ENCODE results near the gene PSAPL1.

The PSAPL1 gene

GRCh38 chr4:7393601-7394575 lies 40.8 kb downstream of the PSAPL1 start:
- DNase-seq: no peak

- DNase-seq: no peak
Measured at GRCh38 chr4:7392438-7393421, 42.0 kb downstream of the PSAPL1 start.

GRCh38 chr4:7391637-7392437 lies 42.9 kb downstream of the PSAPL1 start:
- no peak for DNase-seq

GRCh38 chr4:7390906-7391636 lies 43.7 kb downstream of the PSAPL1 start:
- no peak for DNase-seq

GRCh38 chr4:7390336-7390735 lies 44.4 kb downstream of the PSAPL1 start:
- DNase-seq: no peak

GRCh38 chr4:7389719-7390118 lies 45.0 kb downstream of the PSAPL1 start:
- DNase-seq: no peak

GRCh38 chr4:7389101-7389701 lies 45.5 kb downstream of the PSAPL1 start:
- no peak for DNase-seq

- no peak for DNase-seq
Measured at GRCh38 chr4:7388627-7389026, 46.1 kb downstream of the PSAPL1 start.

- no peak for DNase-seq
Measured at GRCh38 chr4:7387925-7388324, 46.8 kb downstream of the PSAPL1 start.

- DNase-seq: no peak
Measured at GRCh38 chr4:7384929-7385890, 49.5 kb downstream of the PSAPL1 start.

GRCh38 chr4:7384003-7384928 lies 50.5 kb downstream of the PSAPL1 start:
- DNase-seq: no peak

GRCh38 chr4:7383266-7383665 lies 51.5 kb downstream of the PSAPL1 start:
- DNase-seq: no peak

GRCh38 chr4:7382634-7383014 lies 52.1 kb downstream of the PSAPL1 start:
- DNase-seq: no peak

GRCh38 chr4:7381890-7382633 lies 52.7 kb downstream of the PSAPL1 start:
- no peak for DNase-seq

GRCh38 chr4:7381221-7381889 lies 53.4 kb downstream of the PSAPL1 start:
- DNase-seq: no peak

All from effector CD8-positive, alpha-beta T cell (primary cell).